IPS-18a (cell line): ENCODE measurements around the gene ARHGDIG.

Experiments
- H3K27ac ChIP-seq: one replicate; pipeline ENCODE4 v1.5.1; 2013; ENCODE audit warnings: low read length
- H3K27me3 ChIP-seq: one replicate; pipeline ENCODE4 v1.6.1; 2013; ENCODE audit warnings: mild to moderate bottlenecking, low read length; ENCODE audit not compliant: control insufficient read depth, insufficient read depth
- H3K36me3 ChIP-seq: one replicate; pipeline ENCODE4 v1.6.1; 2013; ENCODE audit warnings: low read depth, low read length; ENCODE audit not compliant: control insufficient read depth
- H3K4me1 ChIP-seq: one replicate; pipeline ENCODE4 v1.6.1; 2013; ENCODE audit warnings: low read depth, low read length; ENCODE audit not compliant: control insufficient read depth
- H3K4me3 ChIP-seq: one replicate; pipeline ENCODE4 v1.5.1; 2013; ENCODE audit warnings: low read length
- H3K9ac ChIP-seq: one replicate; pipeline ENCODE4 v1.6.1; 2013; ENCODE audit warnings: mild to moderate bottlenecking, low read length, moderate library complexity
- H3K9me3 ChIP-seq: one replicate; pipeline ENCODE4 v1.6.1; 2013; ENCODE audit warnings: low read depth, low read length; ENCODE audit not compliant: control insufficient read depth

The ARHGDIG gene

GRCh38 chr16:284204-285120, 4.1 kb downstream of the ARHGDIG start:
- Histone ChIP-seq H3K36me3 (peaks cover 7% of the 10 kb centered on the region), H3K27me3 (peaks cover 22% of the 10 kb centered on the region), H3K9me3 (no peaks in the 10 kb centered on the region), H3K9ac (no peak overlapping the region), H3K4me3 (no peak overlapping the region), H3K4me1 (no peaks in the 10 kb centered on the region), H3K27ac (no peak overlapping the region)

- H3K4me3 ChIP-seq, result no peak overlapping the region
- H3K9ac ChIP-seq, result no peak overlapping the region
- H3K9me3 ChIP-seq, result no peaks in the 10 kb centered on the region
- no peak overlapping the region for H3K27ac ChIP-seq
- peaks cover 16% of the 10 kb centered on the region for H3K27me3 ChIP-seq
- H3K36me3 ChIP-seq, result peaks cover 7% of the 10 kb centered on the region
- no peaks in the 10 kb centered on the region for H3K4me1 ChIP-seq
Observed at GRCh38 chr16:285146-286055, 5.0 kb downstream of the ARHGDIG start.

GRCh38 chr16:286491-287297, 6.3 kb downstream of the ARHGDIG start:
- Histone ChIP-seq H3K4me1 (no peaks in the 10 kb centered on the region), H3K27ac (no peak overlapping the region), H3K9ac (no peak overlapping the region), H3K4me3 (no peak overlapping the region), H3K9me3 (no peaks in the 10 kb centered on the region), H3K36me3 (peaks cover 7% of the 10 kb centered on the region), H3K27me3 (peaks cover 5% of the 10 kb centered on the region)

- no peak overlapping the region for H3K9ac ChIP-seq
- H3K9me3 ChIP-seq, result no peaks in the 10 kb centered on the region
- no peaks in the 10 kb centered on the region for H3K27me3 ChIP-seq
- peaks cover 7% of the 10 kb centered on the region for H3K36me3 ChIP-seq
- no peak overlapping the region for H3K4me3 ChIP-seq
- no peaks in the 10 kb centered on the region for H3K4me1 ChIP-seq
- H3K27ac ChIP-seq, result no peak overlapping the region
Observed at GRCh38 chr16:287298-287811, 7.0 kb downstream of the ARHGDIG start.

GRCh38 chr16:287981-288920, 7.9 kb downstream of the ARHGDIG start:
- H3K4me3 ChIP-seq, result no peak overlapping the region
- no peaks in the 10 kb centered on the region for H3K9me3 ChIP-seq
- H3K36me3 ChIP-seq, result peaks cover 13% of the 10 kb centered on the region
- H3K27ac ChIP-seq, result no peak overlapping the region
- no peaks in the 10 kb centered on the region for H3K27me3 ChIP-seq
- H3K9ac ChIP-seq, result no peak overlapping the region
- no peaks in the 10 kb centered on the region for H3K4me1 ChIP-seq

GRCh38 chr16:289395-289997, 9.1 kb downstream of the ARHGDIG start:
- no peak overlapping the region for H3K9ac ChIP-seq
- H3K4me1 ChIP-seq, result no peaks in the 10 kb centered on the region
- no peaks in the 10 kb centered on the region for H3K9me3 ChIP-seq
- H3K27me3 ChIP-seq, result no peaks in the 10 kb centered on the region
- no peak overlapping the region for H3K27ac ChIP-seq
- H3K36me3 ChIP-seq, result peaks cover 15% of the 10 kb centered on the region
- H3K4me3 ChIP-seq, result no peak overlapping the region

- H3K36me3 ChIP-seq, result peaks cover 15% of the 10 kb centered on the region
- H3K27me3 ChIP-seq, result no peaks in the 10 kb centered on the region
- no peak overlapping the region for H3K27ac ChIP-seq
- no peaks in the 10 kb centered on the region for H3K4me1 ChIP-seq
- H3K4me3 ChIP-seq, result no peak overlapping the region
- H3K9me3 ChIP-seq, result no peaks in the 10 kb centered on the region
- no peak overlapping the region for H3K9ac ChIP-seq
Observed at GRCh38 chr16:290015-290680, 9.8 kb downstream of the ARHGDIG start.

GRCh38 chr16:290681-291405, 10.5 kb downstream of the ARHGDIG start:
- Histone ChIP-seq H3K9me3 (no peaks in the 10 kb centered on the region), H3K4me3 (no peak overlapping the region), H3K27me3 (no peaks in the 10 kb centered on the region), H3K36me3 (peaks cover 15% of the 10 kb centered on the region), H3K27ac (no peak overlapping the region), H3K9ac (no peak overlapping the region), H3K4me1 (no peaks in the 10 kb centered on the region)

GRCh38 chr16:291539-291938, 11.1 kb downstream of the ARHGDIG start:
- H3K4me3 ChIP-seq, result no peak overlapping the region
- no peaks in the 10 kb centered on the region for H3K9me3 ChIP-seq
- no peaks in the 10 kb centered on the region for H3K27me3 ChIP-seq
- H3K27ac ChIP-seq, result no peak overlapping the region
- no peak overlapping the region for H3K9ac ChIP-seq
- H3K36me3 ChIP-seq, result peaks cover 15% of the 10 kb centered on the region
- no peaks in the 10 kb centered on the region for H3K4me1 ChIP-seq
